ENCODE measurements around the gene BDKRB1.

BDKRB1 gene

DNA sequence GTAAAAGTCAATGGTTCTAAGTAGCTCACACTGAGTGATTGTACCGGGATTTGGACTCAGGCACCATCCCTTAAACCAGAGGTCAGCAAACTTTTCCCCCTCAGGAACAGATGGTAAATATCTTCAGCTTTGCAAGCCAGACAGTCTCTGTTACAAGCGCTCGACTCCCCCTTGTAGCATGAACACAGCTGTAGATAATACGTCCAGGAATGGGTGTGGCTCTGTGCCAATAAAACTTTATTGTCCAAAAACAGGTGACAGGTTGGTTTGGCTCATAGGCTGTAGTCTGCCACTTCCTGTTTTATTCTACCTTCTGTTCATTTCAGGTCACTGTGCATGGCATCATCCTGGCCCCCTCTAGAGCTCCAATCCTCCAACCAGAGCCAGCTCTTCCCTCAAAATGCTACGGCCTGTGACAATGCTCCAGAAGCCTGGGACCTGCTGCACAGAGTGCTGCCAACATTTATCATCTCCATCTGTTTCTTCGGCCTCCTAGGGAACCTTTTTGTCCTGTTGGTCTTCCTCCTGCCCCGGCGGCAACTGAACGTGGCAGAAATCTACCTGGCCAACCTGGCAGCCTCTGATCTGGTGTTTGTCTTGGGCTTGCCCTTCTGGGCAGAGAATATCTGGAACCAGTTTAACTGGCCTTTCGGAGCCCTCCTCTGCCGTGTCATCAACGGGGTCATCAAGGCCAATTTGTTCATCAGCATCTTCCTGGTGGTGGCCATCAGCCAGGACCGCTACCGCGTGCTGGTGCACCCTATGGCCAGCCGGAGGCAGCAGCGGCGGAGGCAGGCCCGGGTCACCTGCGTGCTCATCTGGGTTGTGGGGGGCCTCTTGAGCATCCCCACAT lies 7.6 kb downstream of the BDKRB1 start:
- no peak for DNase-seq

GRCh38 chr14:96264200-96264553 lies 8.2 kb downstream of the BDKRB1 start:
- DNase-seq, result no peak

GRCh38 chr14:96264853-96265252 lies 8.8 kb downstream of the BDKRB1 start:
- no peak for DNase-seq

GRCh38 chr14:96265383-96266095 lies 9.5 kb downstream of the BDKRB1 start:
- no peak for DNase-seq

DNA sequence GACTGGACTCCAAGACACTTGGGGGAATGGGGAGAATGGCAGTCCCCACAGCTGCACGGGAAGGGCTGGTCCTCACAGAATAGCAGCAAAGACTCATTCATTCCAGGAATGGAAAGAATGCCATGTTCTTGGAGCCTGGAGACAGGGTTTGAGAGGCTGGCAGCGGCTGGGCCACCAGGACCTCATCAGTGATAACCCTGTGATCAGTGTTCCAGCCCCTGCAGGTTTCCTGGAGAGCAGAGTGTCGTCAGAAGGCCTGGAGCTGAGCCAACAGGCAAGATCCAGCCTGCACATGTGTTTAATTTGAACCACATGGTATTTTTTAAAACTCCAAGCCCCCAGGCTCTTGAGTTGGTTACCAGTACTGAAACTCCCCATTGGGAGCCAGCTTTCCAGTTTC lies 11.3 kb downstream of the BDKRB1 start:
- DNase-seq, result no peak

GRCh38 chr14:96267916-96268315 lies 11.9 kb downstream of the BDKRB1 start:
- no peak for DNase-seq

- no peak for DNase-seq
Measured at GRCh38 chr14:96268431-96269358, 12.7 kb downstream of the BDKRB1 start.

GRCh38 chr14:96269359-96269710 lies 13.3 kb downstream of the BDKRB1 start:
- DNase-seq, result no peak

- no peak for DNase-seq
Measured at GRCh38 chr14:96270565-96271420, 14.8 kb downstream of the BDKRB1 start.

- no peak for DNase-seq
Measured at GRCh38 chr14:96271421-96271762, 15.4 kb downstream of the BDKRB1 start.

- no peak for DNase-seq
Measured at GRCh38 chr14:96272777-96273473, 16.9 kb downstream of the BDKRB1 start.

- no peak for DNase-seq
Measured at GRCh38 chr14:96273629-96274028, 17.6 kb downstream of the BDKRB1 start.

- DNase-seq, result no peak
Measured at GRCh38 chr14:96274122-96274521, 18.1 kb downstream of the BDKRB1 start.

- no peak for DNase-seq
Measured at GRCh38 chr14:96274543-96274942, 18.5 kb downstream of the BDKRB1 start.

GRCh38 chr14:96275177-96276112 lies 19.4 kb downstream of the BDKRB1 start:
- DNase-seq, result peak; percentile 69

GRCh38 chr14:96277890-96278289 lies 21.9 kb downstream of the BDKRB1 start:
- DNase-seq, result no peak

DNA sequence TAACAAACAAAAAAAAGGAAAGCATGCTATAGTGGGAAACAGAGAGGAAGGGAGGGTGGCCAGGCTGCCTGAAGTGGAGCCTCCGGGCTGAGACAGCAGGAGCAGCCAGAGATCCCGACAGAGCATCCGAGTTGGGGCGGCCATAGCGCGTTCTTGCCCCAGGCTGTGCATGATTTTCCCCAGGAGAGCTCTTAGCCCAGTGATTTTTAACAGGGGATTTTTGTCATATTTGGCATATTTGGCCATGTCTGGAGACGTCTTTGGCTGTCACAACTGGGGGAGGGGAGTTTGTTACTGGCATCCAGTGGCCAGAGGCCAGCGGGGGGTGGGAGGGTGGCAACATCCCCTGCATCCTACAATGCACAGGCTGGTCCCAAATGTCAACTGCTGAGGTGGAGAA lies 23.6 kb downstream of the BDKRB1 start:
- no peak for DNase-seq

DNA sequence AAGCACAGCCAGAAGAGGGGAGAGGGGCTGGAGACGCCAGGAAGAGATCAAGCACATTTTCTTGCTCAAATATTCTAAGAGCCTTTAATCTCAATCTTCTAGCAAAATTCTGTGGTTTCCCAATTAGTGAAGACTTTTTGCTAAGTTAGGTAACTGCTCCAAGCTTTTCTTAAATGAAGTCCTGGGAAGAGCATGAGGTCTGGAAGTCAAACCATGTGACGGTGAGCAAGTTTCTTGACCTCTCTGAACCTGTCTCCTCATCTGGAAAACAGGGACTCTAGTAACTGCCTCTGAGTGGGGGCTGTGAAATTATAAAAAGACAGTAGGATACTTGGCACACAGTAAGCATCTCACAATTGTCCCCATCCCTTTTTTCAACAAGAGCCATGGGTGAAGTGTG lies 24.1 kb downstream of the BDKRB1 start:
- DNase-seq, result no peak

DNA sequence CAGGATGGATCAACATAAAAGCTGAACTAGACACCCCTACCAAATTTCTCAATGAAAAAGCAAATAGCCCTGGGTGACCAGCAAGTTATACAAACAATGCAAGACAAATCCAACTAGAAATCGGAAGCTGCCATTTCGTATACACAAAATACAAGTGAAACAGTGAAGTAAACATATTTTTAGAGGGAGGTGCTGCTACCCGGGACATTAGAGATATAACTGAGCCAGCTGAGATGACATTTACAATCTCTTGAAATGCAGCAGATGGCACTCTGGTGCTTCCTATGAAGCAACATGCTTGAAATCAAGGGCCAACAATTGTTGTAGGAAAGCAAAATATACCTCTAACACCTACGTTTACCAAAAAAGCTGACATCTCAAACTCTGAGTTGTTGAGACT lies 25.5 kb downstream of the BDKRB1 start:
- DNase-seq, result no peak

DNA sequence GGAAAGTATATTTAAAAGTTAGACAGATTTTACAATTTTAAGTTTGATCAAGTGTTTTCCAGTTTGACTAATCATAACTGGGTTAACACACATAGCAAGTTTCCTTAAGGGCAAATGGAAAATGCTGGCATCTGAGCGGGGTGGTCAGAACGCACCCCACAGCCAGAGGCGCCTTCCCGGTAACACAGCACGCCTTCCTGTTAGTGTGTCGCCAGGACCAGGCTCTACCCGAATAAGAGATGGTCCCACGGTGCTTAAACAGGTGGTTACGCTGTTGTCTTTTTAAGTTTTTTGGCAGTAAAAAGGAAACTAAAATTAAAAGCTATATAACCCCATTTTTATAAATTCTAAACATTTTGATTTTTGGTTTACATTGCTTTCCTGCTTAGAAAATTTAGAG lies 28.0 kb downstream of the BDKRB1 start:
- DNase-seq, result no peak

GRCh38 chr14:96284430-96284829 lies 28.4 kb downstream of the BDKRB1 start:
- DNase-seq, result no peak
